ENCODE measurements around the gene RNF43. TPM values are rescaled to one million over a fixed set of nuclear protein-coding genes. Genes with fewer than 3 reads are reported as not detected.

The RNF43 gene
- not detected in 2 replicates for total RNA-seq
- not detected for polyA plus RNA-seq (2012)

DNA sequence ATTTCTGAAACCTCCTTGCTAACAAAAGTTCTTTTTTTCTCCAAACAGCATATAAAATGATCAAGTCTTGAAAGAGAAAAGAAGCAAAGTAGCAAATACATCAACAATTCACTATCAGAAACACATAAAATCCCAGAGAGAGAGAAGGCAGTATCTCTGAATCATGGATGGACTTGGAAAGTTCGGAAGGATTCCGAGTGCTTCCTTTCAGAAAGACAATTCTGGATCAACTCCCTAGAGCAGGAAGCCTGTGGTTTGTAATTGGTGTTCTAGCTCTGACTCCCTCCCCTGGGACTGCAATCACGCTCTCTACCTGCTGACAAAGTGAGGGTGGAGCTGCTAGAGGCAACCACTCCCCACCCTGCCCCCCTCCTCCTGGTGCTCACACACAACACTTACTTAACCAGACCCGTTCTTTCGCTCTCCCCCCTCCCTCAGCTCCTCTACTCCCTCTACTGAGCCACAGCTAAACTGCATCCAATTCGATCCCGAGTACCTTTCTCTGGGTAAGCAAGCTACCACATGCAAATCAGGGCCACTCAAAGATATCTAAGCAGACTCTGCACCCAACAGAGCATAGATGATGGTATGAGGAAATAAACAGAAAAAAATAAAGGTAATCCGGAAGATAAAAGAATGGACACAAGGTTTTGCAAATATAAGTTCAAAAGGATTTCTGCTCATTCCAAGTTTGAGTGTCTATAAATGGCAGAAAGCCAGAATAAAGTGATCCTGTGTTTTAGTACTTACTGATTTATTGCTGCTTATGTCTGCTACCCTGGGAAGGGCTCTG lies at the start of gene RNF43:
TSS of gene RNF43 (minus strand) at position 235 of the 793 bp plus-strand sequence. CDS start 1,957 bp downstream, outside the sequence.
- peak; percentile 79 for DNase-seq (ENCODE audit: low read depth)

DNA sequence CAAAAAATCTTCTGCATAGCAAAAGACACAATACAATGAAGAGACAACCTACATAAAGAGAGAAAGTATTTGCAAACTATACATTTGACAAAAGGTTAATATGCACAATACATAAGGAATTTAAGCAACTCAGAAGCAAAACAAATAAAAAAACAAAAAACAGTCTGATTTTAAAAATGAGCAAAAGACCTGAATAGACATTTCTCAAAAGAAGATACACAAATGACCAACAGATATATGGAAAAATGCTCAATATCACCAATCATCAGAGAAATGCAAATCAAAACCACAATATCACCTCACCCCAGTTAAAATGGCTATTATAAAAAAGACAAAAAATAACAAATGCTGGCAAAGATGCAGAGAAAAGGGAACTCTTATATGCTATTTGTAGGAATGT lies 38.2 kb upstream of the RNF43 start:
- no peak for DNase-seq (ENCODE audit: low read depth)

DNA sequence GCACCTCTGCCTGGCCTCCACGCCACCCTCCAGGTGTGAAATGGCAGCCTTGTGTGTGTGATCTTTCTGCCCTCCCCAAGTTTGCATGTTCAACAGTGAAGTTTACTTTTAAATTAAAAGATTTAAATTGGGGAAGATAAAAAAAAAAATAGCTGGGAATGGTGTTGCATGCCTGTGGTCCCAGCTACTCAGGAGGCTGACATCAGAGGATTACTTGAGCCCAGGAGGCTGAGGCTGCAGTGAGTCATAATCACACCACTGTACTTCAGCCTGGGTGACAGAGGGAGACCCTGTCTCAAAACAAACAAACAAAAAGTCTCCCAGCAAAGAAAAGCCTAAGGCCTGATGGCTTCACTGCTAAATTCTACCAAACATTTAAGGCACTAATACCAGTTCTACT lies 35.4 kb upstream of the RNF43 start:
- no peak for DNase-seq (ENCODE audit: low read depth)

DNA sequence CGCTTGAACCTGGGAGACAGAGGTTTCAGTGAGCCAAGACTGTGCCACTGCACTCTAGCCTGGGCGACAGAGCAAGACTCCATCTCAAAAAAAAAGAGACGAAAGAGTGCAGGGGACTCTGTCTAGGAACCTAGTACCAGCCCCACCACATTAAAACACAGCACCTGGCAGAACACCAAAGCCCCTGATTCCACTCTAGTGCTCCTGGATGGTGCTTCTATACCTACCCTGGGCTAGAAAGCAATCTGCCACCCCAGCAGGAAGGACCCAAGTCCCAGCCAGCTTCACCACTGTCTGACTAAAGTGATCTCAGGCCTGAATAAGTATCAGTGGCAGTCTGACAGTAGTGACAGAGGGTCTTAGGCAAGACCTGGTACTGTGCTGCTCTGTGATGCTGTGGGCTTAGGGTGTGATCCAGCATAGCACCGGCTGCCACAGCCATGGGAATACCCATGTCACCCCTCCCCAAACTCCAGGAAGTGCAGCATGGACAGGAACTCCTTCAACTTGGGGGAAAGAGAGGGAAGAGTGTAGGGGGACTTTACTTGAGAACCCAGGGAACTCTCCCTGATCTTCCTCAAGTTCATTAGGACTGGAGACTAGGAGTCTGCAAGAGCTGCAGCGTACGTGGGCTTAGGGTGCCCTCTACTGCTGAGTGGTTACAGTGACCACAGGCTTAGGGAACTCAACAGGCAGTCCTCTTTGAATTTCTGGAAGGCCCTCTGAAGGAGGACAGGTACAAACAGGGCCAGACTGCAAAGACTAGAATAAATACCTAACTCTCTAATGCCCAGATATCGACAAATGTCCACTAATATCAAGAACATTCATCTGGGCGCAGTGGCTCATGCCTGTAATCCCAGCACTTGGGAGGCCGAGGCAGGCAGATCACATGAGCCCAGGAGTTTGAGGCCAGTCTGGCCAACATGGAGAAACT lies 30.0 kb upstream of the RNF43 start:
- peak; percentile 74 for DNase-seq (ENCODE audit: low read depth)

DNA sequence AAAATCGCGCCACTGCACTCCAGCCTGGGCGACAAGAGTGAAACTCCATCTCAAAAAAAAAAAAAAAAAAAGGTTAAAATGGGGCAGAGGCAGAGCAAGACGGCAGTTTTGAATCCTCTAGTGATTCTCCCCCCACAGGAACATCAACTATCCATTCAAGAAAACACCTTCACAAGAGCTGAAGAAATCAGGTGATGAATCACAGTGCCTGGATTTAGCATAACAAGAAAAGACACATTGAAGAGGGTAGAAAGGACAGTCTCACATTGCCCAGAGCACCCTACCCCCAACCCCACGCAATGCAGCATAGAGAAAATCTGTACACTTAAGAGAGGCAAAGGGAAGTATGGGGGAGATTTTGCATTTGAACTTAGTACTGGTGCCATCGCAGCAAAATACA lies 28.8 kb upstream of the RNF43 start:
- DNase-seq (ENCODE audit: low read depth) = no peak

DNA sequence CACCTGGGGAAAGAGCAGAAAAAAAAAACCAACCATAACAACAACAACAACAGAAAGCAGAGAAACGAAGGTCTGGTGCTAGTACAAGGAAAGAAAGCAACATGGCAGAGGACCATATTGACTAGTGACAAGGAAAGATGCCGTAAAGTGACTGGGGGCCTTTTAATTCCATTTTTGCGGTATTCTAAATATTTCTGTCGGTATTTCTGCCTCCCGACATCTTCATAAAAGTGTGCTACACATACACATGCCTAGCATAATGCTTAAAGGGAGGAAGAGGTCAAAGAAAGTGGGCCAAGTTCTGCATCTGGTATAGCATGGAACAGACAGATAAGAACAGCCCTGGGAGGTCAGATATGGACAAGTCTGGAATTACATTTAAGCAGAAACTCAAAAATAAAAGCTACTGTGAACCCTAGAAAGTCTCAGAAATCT lies 19.5 kb upstream of the RNF43 start:
- no peak for DNase-seq (ENCODE audit: low read depth)

DNA sequence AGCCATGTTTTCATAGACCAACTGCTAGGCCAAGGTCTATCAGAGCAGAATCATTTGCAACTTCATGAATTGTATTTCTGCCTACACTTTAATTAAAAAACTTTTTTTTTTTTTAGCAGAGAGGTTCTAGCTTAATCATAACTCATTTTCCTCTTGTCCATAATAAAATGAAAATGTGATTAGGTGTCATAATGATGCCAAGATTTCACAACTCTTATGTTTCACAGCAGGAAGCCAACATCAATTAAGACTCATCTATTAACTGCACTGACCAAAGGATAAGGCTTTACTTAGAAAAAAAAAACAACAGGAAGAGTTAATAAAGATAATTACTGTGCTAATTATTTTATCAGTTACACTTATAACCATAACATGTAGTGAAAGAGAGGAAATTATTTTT lies 18.9 kb upstream of the RNF43 start:
- DNase-seq (ENCODE audit: low read depth) = no peak

DNA sequence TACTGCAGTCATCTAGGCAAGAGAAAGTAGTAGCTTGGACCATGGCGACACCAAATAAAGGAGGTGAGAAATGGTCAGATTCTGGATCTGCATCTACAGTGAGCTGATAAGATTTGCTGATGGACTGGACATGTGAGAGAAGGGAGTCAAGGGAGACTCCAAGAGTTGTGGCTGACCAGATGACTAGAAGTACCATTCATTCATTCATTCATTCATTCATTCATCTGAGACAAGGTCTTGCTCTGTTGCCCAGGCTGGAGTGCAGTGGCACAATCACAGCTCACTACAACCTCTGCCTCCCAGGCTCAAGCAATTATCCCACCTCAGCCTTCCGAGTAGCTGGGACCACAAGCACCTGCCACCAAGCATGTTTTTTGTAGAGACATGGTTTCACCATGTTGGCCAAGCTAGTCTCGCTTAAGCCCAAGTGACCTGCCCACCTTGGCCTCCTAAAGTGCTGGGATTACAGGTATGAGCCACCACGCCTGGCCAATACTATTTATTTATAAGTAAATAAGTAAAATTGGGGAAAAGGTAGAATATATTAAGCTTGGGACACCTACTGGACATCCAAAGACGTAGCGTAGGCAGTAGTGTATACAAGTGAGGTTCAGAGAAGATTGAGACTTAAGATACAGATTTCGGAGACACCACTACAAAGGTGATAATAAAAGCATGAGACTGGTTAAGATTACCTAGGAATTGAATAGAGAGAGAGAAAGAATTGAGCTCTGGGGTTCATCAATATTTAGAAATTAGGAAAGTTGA lies 15.7 kb upstream of the RNF43 start:
- no peak for DNase-seq (ENCODE audit: low read depth)

DNA sequence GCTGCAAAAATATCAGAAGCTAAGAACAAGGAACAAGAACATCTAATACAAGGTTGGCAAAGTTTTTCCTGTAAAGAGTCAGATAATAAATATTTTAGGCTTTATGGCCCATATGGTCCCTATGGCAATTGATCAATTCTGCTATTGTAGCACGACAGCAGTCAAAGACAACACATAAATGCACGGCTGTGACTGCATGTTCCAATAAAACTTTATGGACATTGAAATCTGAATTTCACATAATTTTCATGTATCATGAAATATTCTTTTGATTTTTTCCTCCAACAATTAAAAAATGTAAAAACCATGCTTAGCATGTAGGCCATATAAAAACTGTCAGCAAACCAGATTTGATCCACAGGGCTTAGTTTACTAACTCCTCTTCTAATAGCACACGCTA lies 10.5 kb upstream of the RNF43 start:
- DNase-seq (ENCODE audit: low read depth) = no peak

DNA sequence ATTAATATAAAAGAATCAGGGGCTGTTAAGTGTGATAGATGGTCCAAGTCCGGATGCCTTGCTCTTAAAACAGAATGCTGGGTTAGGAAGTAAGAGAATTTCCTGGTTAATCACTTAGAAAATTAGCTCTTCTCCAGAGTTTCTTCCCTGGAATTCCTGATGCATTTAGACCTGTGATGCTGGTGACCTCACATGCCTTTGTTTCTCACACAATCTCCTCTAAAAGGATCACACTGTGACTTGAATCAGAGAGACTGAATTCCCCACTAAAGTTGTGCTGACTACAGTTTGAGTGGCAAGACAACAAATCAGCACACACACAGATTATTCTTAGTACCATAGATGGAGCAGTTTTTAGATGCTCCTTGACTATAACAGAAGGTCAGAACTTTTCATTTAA lies 4.4 kb upstream of the RNF43 start:
- DNase-seq (ENCODE audit: low read depth) = no peak

DNA sequence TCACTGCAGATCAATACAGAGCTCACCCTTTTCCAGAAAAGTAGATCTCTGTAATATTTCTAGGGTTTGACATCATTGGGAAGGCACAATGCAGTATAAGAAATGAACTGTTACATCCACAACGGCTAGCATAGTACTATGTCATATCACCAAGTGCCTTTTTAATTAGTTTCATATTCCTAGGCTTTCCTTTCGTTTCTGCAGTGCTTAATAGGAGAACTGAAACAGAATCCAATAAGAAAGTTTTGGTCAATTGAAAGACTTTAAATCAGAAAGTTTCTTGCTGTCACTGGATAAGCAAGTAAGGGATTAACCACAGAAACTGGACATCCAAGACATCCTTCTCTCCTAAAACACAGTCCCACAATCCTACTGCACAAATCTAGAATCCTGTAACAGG lies 3.5 kb upstream of the RNF43 start:
- no peak for DNase-seq (ENCODE audit: low read depth)

DNA sequence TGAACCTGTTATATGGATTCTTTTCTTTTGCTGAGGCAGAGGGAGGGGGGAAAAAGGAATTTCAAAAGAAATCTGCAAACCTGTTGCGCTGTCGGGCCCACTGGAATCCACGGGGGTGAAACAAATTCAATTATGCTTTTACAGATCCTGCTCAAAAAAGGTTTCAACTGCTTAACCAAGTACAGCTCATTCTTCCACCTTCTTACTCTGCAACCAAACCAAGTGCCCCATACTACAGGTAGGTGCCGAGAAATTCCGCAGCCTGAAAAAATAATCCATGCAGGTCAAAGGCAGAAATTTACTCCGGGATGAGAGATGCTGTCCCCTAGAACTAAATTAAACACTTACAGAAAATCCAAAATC lies 416 bp downstream of the RNF43 start:
- no peak for DNase-seq (ENCODE audit: low read depth)

DNA sequence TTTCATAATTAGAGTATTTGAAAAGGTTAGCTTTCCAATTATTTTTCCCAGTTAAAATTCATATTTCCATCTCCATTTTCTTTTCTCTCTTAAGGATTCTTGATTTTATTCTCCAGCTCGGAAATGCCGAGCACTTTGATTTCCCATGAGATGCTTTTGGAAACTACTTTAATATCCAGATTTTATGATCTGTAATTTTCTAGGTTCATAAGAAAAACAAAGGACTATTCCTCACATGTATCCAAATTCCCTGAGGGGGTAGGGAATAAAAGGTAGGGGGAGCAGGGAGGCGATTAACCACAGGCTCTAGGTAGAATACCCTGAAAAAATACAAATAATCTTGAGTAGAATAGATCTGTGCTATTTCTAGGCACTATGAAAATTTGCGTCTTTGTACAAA lies 938 bp downstream of the RNF43 start:
- no peak for DNase-seq (ENCODE audit: low read depth)

DNA sequence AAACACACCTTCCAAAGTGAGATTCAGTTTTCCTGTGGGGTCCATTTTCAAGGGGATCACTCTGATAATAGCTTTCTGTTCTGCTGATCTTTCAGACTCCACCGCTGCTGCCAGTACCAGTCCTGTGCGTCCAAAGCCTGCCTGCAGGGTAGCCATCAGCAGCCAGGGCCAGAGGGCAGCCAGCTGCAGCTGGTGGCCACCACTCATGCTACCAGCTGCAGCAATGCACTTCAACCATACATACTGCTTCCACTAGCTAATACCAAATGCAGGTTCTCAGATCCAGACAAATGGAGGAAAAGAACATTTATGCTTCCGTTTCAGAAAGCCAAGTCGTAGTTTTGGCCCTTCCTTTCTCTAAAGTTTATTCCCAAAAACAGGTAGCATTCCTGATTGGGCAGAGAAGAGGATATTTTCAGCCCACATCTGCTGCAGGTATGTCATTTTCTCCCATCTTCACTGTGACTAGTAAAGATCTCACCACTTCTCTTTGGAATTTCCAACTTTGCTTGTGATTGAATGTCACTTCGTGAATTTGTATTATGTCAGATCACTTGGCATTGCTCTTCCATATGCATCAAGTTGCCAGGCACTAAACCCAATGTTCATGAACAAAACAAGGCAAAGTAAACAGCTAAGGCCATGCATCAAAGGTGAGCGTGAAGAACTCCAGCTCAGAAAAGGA lies 1.8 kb downstream of the RNF43 start:
- DNase-seq (ENCODE audit: low read depth) = no peak

DNA sequence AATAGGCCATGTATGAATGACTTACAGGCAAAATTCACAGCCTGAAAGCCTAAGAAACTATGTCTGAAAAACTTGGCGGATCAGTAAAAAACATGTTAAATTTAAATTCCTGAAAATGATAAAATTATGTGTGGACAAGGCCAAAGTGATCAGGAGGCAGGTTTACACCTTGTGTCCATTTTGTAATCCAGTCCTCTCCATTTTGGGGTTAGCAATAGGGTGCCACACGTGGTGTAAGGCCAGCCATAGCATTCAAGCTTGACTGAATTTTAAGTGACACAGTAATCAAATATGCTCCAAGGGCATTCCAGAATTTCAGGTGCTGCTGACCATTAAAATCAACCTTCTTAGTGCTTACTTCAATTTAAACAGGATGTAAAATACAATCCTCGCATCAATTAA lies 2.7 kb downstream of the RNF43 start:
- DNase-seq (ENCODE audit: low read depth) = no peak

DNA sequence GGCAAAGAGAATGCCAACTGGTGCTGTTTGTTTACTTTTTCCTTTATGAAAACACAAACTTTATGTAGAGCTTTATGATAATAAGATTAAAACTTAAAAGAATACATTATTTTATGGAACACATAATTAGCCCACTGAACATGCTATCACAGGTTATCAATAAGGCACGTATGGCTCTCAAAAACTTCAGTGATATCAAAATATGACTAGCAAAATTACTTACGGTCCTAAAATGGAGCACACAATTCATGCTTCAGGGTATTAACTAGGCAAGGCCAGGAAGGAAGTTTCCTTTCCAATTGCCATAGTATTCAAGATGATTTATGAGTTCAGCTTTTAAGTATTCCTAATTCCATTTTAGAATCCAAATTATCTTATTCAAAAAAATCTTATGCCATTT lies 3.6 kb downstream of the RNF43 start:
- DNase-seq (ENCODE audit: low read depth) = no peak

DNA sequence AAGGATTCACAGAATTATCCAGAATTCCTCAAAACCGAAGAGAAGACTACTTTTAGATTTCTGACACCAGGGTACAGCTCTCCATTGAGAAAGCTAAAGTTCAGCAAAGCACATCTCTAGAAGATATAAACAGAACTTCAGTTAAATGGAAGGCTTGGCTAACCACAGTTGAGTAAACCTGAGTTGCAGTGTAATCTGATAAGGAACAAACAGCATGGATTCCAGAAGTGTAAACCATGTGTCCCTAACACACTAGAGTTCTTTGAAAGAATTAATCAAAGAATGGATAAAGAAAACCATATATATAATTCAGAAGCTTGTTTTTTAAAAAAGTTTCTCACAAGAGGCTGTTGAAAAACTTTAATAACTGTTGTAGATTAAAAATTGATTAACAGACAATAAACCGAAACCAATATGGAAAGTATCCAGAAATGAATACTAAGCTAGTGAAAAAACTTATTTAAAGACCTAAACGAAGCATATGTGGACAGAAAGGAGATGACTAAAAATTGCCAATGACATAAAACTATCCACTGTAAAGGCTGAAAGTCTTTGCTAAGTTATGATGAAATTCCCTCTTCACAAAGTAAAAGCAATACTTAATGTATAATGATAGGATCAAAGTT lies 4.3 kb downstream of the RNF43 start:
- no peak for DNase-seq (ENCODE audit: low read depth)

DNA sequence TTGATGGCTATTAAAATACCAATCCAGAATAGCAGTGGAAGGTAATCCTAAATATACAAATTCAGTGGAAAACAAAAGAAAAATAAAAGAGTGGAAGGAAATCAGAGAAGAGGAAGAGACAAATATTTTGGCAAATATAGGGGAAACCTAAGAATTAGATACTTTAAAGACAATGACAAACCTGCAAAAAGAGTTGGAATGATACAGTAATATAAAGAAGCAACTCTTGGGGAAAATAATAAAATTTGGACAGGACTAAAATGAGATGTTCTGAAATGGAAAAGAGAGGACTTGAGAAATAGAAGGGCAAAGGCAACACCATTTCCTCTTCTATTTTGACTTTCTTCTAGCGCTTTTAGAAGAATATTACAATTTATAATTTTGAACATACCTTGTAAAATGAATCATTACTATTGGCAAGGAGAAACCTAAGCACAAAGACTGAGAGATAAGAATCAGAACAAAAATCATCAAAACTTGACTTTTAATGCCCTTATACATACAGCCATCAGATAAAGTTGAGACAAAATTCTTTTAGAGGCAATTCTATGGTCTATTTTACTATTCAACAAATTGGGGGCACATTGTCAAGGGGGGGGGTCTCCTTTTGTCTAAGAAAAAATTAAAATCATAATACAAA lies 5.2 kb downstream of the RNF43 start:
- no peak for DNase-seq (ENCODE audit: low read depth)

DNA sequence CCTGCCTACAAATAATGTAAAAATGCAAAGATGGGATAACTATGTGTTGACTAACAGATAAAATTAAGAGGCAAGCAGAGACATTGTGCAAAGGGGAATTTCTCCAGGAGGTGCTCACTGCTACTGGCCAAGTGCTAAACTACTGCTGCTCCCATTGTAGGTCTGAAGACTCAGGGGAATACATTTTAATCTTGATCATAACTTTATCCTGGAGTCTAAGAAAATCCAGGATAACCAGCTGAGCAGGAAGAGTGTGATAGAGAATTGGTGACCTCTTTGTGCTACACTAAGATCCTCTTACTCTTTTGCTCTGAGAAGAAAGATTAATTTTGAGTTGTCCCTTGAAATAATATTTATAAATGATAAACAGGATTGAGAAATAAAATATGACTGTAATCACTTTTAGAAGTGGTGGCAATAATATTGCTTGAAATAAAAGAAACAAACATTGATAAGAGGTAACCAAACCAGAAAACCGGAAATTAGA lies 5.9 kb downstream of the RNF43 start:
- no peak for DNase-seq (ENCODE audit: low read depth)

All from myocyte (in vitro differentiated cells).